CD14-positive monocyte (primary cell): ENCODE measurements around the gene CXCL17. TPM values are rescaled to one million over a fixed set of nuclear protein-coding genes. Genes with fewer than 3 reads are reported as not detected.

ENCODE experiments used
- DNase-seq, 3 donors: peaks; one replicate each; pipeline ENCODE4 v3.0.0-alpha.2; 2011 to 2022
- H2AFZ ChIP-seq: 2 replicates; pipeline ENCODE4 v1.6.0; 2012; ENCODE audit warnings: mild to moderate bottlenecking, low read depth, low read length, inconsistent platforms; ENCODE audit not compliant: insufficient read depth, poor library complexity, severe bottlenecking
- H3K27ac ChIP-seq, 2 donors: 1 replicate in 1 of 2; 2 replicates in 1 of 2; pipeline ENCODE4 v1.5.1; 2012 to 2013; ENCODE audit warnings: low read length in 2 of 2, control low read depth in 1 of 2, inconsistent platforms in 1 of 2, low read depth in 1 of 2, mild to moderate bottlenecking in 1 of 2
- H3K27me3 ChIP-seq, 2 donors: one replicate each; pipeline versions ENCODE4 v1.6.0 to v1.6.1; 2011 to 2013; ENCODE audit warnings: low read length in 2 of 2; ENCODE audit not compliant: control insufficient read depth in 2 of 2, insufficient read depth in 2 of 2
- H3K36me3 ChIP-seq, 2 donors: replicated peaks in 1 of 2; 1 replicate in 1 of 2; 2 replicates in 1 of 2; pipeline versions ENCODE4 v1.5.1 to v1.6.1; 2012 to 2013; ENCODE audit warnings: low read length in 2 of 2, control low read depth in 1 of 2, inconsistent platforms in 1 of 2, mild to moderate bottlenecking in 1 of 2; ENCODE audit not compliant: insufficient read depth in 2 of 2, control insufficient read depth in 1 of 2
- H3K4me1 ChIP-seq, 2 donors: 1 replicate in 1 of 2; 2 replicates in 1 of 2; pipeline versions ENCODE4 v1.5.1 to v1.6.1; 2012 to 2013; ENCODE audit warnings: low read length in 2 of 2, control low read depth in 1 of 2, inconsistent platforms in 1 of 2, mild to moderate bottlenecking in 1 of 2, moderate library complexity in 1 of 2; ENCODE audit not compliant: insufficient read depth in 2 of 2, control insufficient read depth in 1 of 2
- H3K4me2 ChIP-seq: replicated peaks from 2 replicates; pipeline ENCODE3; 2012; ENCODE audit warnings: low read length, moderate library complexity, mild to moderate bottlenecking; ENCODE audit not compliant: poor library complexity, severe bottlenecking; ENCODE audit errors: extremely low read depth
- H3K4me3 ChIP-seq, 3 experiments: fragments of 200-600 bp in 1 of 3; sonication (generic) in 1 of 3; replicated peaks in 1 of 3; 1 replicate in 2 of 3; 2 replicates in 1 of 3; pipeline ENCODE4 v1.5.1; 2011 to 2013; ENCODE audit warnings: low read length in 3 of 3, mild to moderate bottlenecking in 3 of 3, control low read depth in 2 of 3, low read depth in 2 of 3, inconsistent platforms in 1 of 3, moderate library complexity in 1 of 3
- H3K79me2 ChIP-seq: 2 replicates; pipeline ENCODE4 v1.6.0; 2012; ENCODE audit warnings: mild to moderate bottlenecking, control low read depth, inconsistent platforms, low read length, moderate library complexity; ENCODE audit not compliant: insufficient read depth
- H3K9ac ChIP-seq: 2 replicates; pipeline ENCODE4 v1.6.0; 2017; ENCODE audit warnings: low read length, mild to moderate bottlenecking; ENCODE audit not compliant: insufficient read depth, poor library complexity, severe bottlenecking
- H3K9me3 ChIP-seq, 2 donors: replicated peaks in 1 of 2; 1 replicate in 1 of 2; 2 replicates in 1 of 2; pipeline versions ENCODE4 v1.5.1 to v1.6.1; 2012 to 2013; ENCODE audit warnings: low read length in 2 of 2, control low read depth in 1 of 2; ENCODE audit not compliant: control insufficient read depth in 1 of 2, insufficient read depth in 1 of 2
- H4K20me1 ChIP-seq: 2 replicates; pipeline ENCODE4 v1.6.0; 2012; ENCODE audit warnings: mild to moderate bottlenecking, low read length, control low read depth, moderate library complexity; ENCODE audit not compliant: insufficient read depth
- H3K27ac Mint-ChIP-seq, 7 donors: one replicate each; pipeline ENCODE4 v1.8.0; 2020; ENCODE audit warnings: mild to moderate bottlenecking in 7 of 7, mixed read lengths in 7 of 7, moderate library complexity in 6 of 7, inconsistent platforms in 2 of 7
- H3K27me3 Mint-ChIP-seq, 3 donors: one replicate each; pipeline ENCODE4 v1.8.0; 2021 to 2022; ENCODE audit warnings: low read depth in 3 of 3, mild to moderate bottlenecking in 3 of 3, mixed read lengths in 3 of 3, moderate library complexity in 3 of 3, inconsistent platforms in 1 of 3
- H3K36me3 Mint-ChIP-seq, 2 donors: one replicate each; pipeline ENCODE4 v1.8.0; 2020; ENCODE audit warnings: mixed read lengths in 2 of 2, inconsistent platforms in 1 of 2, mild to moderate bottlenecking in 1 of 2
- H3K4me1 Mint-ChIP-seq: one replicate; pipeline ENCODE4 v1.8.0; 2020; ENCODE audit warnings: mild to moderate bottlenecking, mixed read lengths
- H3K4me3 Mint-ChIP-seq, 2 donors: one replicate each; pipeline ENCODE4 v1.8.0; 2020; ENCODE audit warnings: mild to moderate bottlenecking in 2 of 2, mixed read lengths in 2 of 2, moderate library complexity in 1 of 2
- H3K9me3 Mint-ChIP-seq, 7 donors: one replicate each; pipeline ENCODE4 v1.8.0; 2020 to 2022; ENCODE audit warnings: mixed read lengths in 7 of 7, mild to moderate bottlenecking in 6 of 7, moderate library complexity in 6 of 7, inconsistent platforms in 2 of 7
- WGBS: methylation state at CpG from one replicate; pipeline ENCODE4 v1.1.5; 2013; ENCODE audit warnings: missing lambda C conversion rate; ENCODE audit not compliant: insufficient coverage; 5-methylcytosine and 5-hydroxymethylcytosine counted together
- intact Hi-C, 2 donors: fragments of 100-400 bp; cut with micrococcal nuclease; formaldehyde crosslinking; loops; one replicate each; pipeline versions ENCODE4 v1.15.0 to v1.15.1; 2023
- polyA plus RNA-seq, 3 donors: library from polyadenylated mRNA; depleted of rRNA in 1 of 3; unstranded in 2 of 3; stranded (reverse) in 1 of 3; fragments of 300-500 nt in 2 of 3; fragments of >200 nt in 1 of 3; fragmentation: Illumina TruSeq in 2 of 3; gene quantifications; 1 replicate in 2 of 3; 2 replicates in 1 of 3; pipeline ENCODE4 v1.2.3, GENCODE V29; 2012 to 2021
- TF ChIP-seq, protein P1 (sequence below): fragments of 200-600 bp; IDR thresholded peaks from one replicate; pipeline ENCODE4 v1.8.0; 2022; ENCODE audit warnings: antibody characterized with exemption, mild to moderate bottlenecking

The CXCL17 gene
- polyA plus RNA-seq, 3 donors = not detected

DNA sequence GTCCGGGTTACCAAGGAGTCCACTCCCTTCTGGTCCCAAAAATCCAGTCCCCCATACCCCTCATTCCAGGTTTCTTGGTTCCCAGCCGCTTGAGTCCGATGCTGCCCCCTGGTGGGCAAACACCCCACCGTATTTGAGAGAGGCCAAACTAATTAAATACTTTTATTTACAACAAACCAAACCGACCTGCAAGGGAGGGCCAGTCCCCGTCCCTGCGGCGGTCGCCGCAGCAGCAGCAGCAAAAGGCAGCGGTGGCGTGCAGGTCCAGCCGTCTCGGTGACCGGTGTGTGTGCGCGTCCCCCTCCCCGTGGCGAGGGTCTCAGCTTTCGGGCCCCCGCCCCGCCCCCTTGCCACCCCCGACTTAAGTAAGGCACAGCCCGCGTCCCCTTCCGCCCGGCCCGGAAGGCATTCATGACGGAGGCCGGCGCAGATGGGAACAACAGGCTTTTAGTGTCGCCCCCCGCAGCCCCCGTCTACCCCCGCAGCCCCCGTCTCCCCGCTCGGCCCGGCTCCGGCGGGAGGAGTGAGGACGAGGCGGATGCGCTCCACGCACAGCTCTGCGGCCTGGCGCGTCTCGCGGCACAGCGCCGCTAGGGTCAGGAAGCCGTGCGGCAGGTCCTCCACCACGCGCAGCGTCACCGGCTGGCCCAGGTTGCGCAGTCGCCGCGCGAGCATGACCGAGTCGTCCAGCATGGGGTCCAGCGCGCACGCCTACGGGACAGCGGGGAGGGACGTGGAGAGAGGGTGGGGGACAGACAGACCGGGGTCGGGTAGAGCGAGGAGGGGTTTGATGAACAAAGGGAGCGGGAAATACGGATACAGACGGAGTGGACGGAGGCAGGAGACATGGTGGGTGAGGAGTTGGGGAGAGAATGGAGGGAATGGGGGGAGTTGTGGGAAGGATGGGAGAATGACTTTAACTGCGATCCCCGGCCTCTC, 41.1 kb downstream of the CXCL17 start:
- DNase-seq = peak; percentile 68 to 74 (median 74)
- Mint-ChIP-seq H3K27me3 (peaks cover 18 to 27% (median 21%) of the 10 kb centered on the region in 3 donors), H3K36me3 (peaks cover 13 to 18% of the 10 kb centered on the region in 2 donors), H3K4me3 (peak overlapping the region; percentile 68 to 90), H3K9me3 (peaks cover 0 to 4% (median 0%) of the 10 kb centered on the region in 7 donors), H3K4me1 (peaks cover 31% of the 10 kb centered on the region), H3K27ac (peak overlapping the region in 2 of 7 donors; percentile 26 to 36)
- peaks cover 8% of the 10 kb centered on the region for H3K79me2 ChIP-seq
- H3K4me1 ChIP-seq = peaks cover 22 to 26% of the 10 kb centered on the region in 2 donors
- peaks cover 0 to 9% of the 10 kb centered on the region in 2 donors for H3K27me3 ChIP-seq
- WGBS = 0% methylated on average over 62 of the region's 80 CpGs
- peak overlapping the region; percentile 71 for H2AFZ ChIP-seq
- H3K9me3 ChIP-seq = no peaks in the 10 kb centered on the region
- TF ChIP-seq, protein P1, sequence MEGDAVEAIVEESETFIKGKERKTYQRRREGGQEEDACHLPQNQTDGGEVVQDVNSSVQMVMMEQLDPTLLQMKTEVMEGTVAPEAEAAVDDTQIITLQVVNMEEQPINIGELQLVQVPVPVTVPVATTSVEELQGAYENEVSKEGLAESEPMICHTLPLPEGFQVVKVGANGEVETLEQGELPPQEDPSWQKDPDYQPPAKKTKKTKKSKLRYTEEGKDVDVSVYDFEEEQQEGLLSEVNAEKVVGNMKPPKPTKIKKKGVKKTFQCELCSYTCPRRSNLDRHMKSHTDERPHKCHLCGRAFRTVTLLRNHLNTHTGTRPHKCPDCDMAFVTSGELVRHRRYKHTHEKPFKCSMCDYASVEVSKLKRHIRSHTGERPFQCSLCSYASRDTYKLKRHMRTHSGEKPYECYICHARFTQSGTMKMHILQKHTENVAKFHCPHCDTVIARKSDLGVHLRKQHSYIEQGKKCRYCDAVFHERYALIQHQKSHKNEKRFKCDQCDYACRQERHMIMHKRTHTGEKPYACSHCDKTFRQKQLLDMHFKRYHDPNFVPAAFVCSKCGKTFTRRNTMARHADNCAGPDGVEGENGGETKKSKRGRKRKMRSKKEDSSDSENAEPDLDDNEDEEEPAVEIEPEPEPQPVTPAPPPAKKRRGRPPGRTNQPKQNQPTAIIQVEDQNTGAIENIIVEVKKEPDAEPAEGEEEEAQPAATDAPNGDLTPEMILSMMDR = peak; percentile 86
- peak overlapping the region; percentile 11 to 71 (median 19) for H3K4me3 ChIP-seq
- H3K4me2 ChIP-seq = peak overlapping the region; percentile 81
- no peak overlapping the region for H3K27ac ChIP-seq
- H3K36me3 ChIP-seq = no peaks in the 10 kb centered on the region
- intact Hi-C loops = loop anchor here in 1 of 2 donors (1.0 kb wide), 1 partner anchor 293 kb away; no protein-coding TSS in a partner anchor
- peak overlapping the region; percentile 52 for H3K9ac ChIP-seq
- peaks cover 23% of the 10 kb centered on the region for H4K20me1 ChIP-seq

DNA sequence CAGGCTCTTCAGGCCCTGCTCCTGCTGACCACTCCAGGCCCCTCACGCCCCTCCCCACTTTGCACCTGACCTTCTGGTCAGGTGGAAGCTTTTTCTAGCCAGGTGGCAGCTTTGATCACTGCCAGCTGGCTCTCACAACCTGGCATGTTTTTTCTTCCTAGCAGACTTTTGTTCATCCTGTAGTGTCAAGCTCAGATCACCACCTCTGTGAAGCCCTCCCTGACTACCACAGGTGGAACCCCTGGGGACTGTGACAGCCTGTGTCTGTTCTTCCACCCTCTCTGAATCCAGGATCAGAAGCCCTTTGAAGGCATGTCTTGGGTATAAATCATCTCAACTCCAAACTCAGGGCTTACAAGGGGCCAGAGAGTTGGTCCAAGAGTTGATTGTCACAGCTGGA, 42.3 kb downstream of the CXCL17 start:
- H3K4me1 Mint-ChIP-seq = peaks cover 39% of the 10 kb centered on the region

More for the DNA sequence above, 42.3 kb downstream of the CXCL17 start:
- peaks cover 0 to 4% (median 0%) of the 10 kb centered on the region in 7 donors for H3K9me3 Mint-ChIP-seq
- no peaks in the 10 kb centered on the region for H3K9me3 ChIP-seq
- H3K27ac Mint-ChIP-seq = peak overlapping the region in 2 of 7 donors; percentile 55 to 76
- H3K79me2 ChIP-seq = peaks cover 8% of the 10 kb centered on the region
- peaks cover 19% of the 10 kb centered on the region for H4K20me1 ChIP-seq
- no peak overlapping the region for H3K4me2 ChIP-seq
- no peak overlapping the region for H3K4me3 ChIP-seq
- H3K4me3 Mint-ChIP-seq = no peak overlapping the region
- no peak overlapping the region for H2AFZ ChIP-seq
- peaks cover 18 to 27% (median 21%) of the 10 kb centered on the region in 3 donors for H3K27me3 Mint-ChIP-seq
- DNase-seq = no peak
- H3K4me1 ChIP-seq = peaks cover 34 to 39% of the 10 kb centered on the region in 2 donors
- 100% methylated on average over 1 of the region's 1 CpG for WGBS
- no peaks in the 10 kb centered on the region for H3K36me3 ChIP-seq
- peaks cover 0 to 9% of the 10 kb centered on the region in 2 donors for H3K27me3 ChIP-seq
- H3K27ac ChIP-seq = no peak overlapping the region
- no peak overlapping the region for H3K9ac ChIP-seq
- intact Hi-C loops = no loop called here
- TF ChIP-seq, protein P1 = no peak
- peaks cover 13 to 15% of the 10 kb centered on the region in 2 donors for H3K36me3 Mint-ChIP-seq
